ENCODE measurements around the gene ARHGAP26.

GRCh38 chr5:143182106-143182505 lies 411.9 kb downstream of the ARHGAP26 start:
- TF ChIP-seq REST (IDR thresholded peaks at IDR 0.05; ENCODE audit: insufficient read depth in 1 of 2, low read depth in 2 of 2, low read length in 2 of 2) (no peak), POLR2AphosphoS5 (IDR thresholded peaks at IDR 0.05; ENCODE audit: low read depth, low read length) (no peak)

All from PFSK-1 (cell line).